NK-92 (cell line): Measurements from ENCODE around the gene PCBP3.
"Not testable (repeated sequence)": the region's sequence is repeated elsewhere in the genome, so short reads cannot be mapped to it uniquely, and the experiment has no call there.

Source experiments
- DNase-seq: peaks from one replicate; lab custom pipeline; 2025; ENCODE audit not compliant: unreplicated experiment; lab: John Stamatoyannopoulos, UW

The PCBP3 gene

DNA sequence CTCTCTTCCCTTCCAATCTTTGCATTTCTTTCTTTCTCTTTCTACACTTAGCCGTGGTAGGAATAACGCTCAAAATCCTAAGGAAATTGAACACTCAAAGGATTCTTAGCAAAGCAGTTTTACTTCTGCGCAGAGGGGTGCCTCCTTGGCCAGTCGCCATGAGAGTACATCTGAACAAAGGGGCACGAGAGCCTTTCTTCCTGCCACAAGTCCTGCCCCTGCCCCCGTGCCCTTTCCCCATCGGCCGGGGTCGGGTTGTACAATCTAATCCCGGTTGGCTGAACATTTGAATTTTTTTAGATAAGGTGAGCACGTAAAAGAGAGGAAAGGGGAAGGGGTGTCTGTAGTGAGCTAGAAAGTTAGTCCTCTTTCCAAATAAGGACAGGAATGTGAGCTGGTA, 309.4 kb downstream of the PCBP3 start:
- no peak for DNase-seq

DNA sequence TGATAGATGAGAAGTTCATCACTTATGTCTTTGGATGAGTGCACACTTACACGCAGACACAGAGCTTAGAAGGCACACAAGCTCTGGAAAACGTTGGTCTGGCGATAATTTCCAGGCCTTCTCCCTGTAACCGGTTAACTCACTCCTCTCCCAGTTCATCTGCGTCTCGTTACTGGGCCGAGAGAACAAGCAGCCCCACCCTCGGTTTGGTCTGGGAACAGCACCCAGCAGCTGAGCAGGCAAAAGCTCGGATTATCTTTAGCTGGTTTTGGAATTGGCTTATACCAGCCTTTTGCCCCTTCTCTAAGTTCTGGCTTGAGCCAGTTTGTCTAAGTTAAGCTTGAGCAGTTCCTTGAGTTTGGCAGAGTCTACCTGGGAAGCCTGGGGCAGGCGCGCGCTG, 310.7 kb downstream of the PCBP3 start:
- DNase-seq = no peak

DNA sequence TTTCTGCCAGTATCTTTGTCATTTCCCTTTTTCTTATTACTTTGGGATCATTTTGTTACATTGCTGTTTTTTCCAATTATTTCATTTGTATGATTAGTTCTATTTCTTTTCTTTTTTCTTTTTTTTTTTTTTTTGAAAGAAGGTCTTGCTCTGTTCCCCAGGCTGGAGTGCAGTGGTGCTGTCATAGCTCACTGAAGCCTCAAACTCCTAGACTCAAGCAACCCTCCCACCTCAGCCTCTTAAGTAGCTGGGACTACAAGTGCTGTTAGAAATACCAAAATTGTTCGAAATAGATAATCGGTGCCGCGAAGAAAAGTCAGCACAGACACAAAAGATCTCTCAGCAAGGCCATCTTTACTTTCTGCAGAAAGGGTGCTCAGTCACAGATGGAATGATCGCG, 311.4 kb downstream of the PCBP3 start:
- DNase-seq = no peak

DNA sequence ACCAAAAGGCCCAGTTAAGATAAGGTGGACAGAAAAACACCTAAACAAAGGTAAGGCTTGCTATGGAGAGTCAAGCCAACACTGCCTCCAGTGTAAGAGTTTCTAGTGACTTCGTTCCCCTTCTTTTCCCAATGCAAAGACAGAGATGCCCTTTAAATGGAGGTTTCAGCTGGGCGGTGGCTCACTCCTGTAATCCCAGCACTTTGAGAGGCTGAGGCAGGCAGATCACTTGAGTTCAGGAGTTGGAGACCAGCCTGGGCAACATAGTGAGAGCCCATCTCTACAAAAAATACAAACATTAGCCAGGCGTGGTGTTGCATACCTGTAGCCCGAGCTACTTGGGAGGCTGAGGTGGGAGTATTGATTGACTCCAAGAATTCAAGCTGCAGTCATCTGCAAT, 314.0 kb downstream of the PCBP3 start:
- DNase-seq = no peak

DNA sequence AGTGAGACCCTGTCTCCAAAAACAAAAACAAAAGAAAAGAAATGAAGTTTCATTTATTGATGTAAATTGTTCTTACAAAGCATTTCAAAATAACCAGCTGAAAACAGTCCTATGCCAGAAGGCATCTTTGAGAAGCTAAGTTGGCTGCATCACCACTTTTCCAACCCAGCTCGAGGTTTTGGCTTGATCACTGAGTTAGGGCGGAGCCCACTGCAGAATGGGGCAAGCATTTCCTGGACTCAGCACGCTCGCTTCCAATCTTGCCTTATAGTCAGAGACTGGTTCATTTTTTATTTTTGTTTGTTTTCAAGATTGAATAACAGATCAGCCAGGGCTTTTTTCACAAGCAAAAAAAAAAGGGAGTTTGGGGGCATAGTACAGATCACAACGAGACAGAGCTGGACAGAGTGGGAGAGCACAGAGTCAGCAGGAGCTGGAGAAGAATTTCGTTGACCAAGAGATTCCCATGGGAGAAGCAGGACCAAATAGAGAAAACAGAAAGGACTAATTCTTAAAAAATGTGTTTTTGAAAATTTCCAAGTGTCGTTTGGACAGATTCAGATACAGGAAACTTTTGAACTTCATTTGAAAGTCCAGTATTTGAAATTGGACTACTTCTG, 314.6 kb downstream of the PCBP3 start:
- DNase-seq = no peak

DNA sequence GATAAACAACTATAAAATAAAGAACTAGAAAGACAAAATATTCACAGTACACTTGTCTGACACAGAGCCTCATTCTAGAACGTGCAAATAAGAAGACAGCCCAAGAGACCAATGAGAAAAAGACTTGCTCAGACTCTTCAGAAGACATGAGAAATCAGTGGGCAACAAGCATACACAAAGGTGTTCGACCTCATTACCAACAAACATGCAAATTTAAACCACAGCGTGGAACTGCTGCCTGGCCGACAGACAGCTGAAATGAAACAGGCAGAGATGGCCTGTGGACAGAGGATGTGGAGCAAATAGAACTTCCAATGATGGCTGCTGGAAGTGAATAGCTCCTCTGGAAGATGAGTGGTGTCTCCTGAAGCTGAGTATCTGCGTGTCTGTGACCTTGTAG, 315.7 kb downstream of the PCBP3 start:
- no peak for DNase-seq

DNA sequence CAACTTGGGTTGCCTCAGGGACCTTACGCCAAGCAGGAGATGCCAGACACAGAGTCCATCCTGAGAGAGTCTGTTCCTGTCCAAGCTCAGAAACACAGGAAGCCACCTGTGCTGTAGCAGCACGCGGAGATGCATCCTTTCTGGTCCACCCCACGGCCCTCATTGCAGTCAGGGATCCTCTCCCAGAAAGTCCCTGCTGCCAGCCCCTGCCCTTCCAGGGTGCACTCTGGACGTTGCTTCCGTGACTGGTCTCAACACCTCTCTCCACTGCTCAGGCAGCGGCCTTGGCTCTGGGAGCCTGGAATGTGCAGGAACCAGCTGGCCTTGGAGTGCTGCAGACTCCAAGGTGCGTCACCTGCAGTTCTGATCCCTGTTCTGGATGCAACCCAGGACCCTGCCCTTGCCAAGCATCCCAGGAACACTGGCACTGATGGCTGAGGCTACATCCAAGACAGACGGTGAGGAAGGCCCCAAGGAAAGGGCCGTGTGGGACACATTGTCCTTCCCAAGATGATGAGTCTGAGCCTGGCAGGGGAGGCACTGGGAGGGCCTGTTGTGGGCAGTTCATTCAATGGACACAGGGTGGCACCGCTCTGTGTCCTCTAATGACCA, 316.4 kb downstream of the PCBP3 start:
- no peak for DNase-seq

DNA sequence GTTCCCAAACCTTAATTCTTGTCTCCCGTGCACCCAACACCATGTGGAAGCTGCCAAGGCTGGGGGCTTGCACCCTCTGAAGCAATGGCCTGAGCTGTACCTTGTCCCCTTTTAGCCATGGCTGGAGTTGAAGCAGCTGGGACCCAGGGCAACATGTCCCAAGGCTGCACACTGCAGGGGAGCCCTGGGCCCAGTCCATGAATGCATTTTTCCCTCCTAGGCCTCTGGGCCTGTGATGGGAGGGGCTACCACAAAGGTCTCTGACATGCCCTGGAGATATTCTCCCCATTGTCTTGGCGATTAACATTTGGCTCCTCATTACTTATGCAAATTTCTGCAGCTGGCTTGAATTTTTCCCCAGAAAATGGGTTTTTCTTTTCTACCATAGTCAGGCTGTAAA, 317.9 kb downstream of the PCBP3 start:
- not testable (repeated sequence) for DNase-seq

DNA sequence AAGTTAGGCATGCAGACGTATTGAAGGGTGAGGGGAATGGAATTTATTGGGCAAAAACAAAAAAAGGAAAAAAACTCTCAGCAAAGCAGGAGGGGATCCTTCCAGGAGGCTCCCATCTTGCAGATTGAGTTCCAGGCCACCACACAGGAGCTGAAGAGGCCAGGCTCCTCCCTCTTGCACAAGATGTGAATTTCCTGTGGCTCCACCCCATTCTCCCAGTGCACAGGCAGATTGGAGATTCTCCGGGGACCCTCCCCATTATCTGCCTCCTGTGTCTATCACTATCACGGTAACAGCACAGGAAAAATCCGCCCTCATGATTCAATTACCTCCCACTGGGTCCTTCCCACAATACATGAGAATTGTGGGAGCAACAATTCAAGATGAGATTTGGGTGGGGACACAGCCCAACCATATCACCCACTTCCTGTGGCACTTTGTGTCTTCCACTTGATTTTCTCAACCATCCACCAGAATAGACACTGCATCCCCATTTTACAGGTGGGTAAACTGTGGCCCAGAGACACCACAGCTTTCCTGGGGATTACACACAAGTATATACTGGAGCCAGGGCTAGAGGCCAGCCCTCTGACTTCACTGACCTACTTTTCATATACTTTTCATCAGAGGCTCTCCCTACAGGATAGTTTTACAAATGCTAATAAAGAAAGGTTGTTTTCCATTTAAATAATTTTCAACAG, 319.2 kb downstream of the PCBP3 start:
- DNase-seq = no peak

DNA sequence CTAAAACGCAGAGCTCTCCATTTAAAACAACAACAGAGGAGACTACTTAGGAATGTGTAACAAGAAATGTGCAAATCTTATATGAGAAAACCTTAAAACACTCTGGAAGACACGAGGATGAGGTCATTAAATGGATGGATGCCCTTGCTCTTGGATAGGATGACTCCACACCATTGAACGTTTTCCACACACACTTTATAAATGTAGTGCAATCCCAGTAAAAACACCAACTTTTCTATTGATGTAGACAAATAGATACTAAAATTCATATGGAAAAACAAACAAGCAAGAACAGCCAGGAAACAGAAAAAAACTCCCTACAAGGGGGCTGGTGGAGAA, 319.7 kb downstream of the PCBP3 start:
- no peak for DNase-seq

DNA sequence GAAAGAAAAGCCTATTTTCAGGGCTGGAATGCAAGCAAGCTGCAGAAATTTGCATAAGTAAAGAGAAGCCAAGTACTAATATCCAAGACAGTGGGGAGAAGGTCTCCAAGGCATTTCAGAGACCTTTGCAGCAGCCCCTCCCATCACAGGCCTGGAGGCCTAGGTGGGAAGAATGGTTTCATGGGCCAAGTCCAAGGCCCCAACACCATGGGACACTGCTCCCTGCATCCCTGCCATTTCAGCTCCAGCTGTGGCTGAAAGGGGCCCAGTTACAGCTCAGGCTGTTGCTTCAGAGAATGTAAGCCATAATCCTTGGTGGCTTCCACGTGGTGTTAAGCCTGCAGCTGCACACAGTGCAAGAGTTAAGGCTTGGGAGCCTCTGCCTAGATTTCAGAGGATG, 321.1 kb downstream of the PCBP3 start:
- no peak for DNase-seq

DNA sequence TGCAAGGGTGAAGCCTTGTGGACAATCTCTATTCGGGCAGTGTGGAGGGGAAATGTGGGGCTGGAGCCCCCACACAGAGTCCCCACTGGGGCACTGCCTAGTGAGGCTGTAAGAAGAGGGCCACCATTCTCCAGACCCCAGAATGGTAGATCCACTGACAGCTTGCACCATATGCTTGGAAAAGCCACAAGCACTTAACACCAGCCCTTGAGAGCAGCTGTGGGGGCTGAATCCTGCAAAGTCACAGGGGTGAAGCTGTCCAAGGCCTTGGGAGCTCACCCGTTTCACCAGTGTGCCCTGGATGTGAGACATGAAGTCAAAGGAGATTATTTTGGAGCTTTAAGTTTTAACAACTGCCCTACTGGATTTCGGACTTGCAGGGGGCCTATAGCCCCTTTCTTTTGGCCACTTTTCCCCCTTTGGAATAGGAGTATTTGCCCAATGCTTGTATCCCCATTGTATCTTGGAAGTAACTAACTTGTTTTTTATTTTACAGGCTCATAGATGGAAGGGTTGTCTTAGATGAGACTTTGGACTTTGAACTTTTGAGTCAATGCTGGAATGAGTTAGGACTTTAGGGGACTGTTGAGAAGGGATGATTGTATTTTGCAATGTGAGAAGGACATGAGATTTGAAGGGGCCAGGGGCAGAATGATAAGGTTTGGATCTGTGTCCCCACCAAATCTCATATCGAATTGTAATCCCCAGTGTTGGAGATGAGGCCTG, 321.7 kb downstream of the PCBP3 start:
- DNase-seq = no peak

DNA sequence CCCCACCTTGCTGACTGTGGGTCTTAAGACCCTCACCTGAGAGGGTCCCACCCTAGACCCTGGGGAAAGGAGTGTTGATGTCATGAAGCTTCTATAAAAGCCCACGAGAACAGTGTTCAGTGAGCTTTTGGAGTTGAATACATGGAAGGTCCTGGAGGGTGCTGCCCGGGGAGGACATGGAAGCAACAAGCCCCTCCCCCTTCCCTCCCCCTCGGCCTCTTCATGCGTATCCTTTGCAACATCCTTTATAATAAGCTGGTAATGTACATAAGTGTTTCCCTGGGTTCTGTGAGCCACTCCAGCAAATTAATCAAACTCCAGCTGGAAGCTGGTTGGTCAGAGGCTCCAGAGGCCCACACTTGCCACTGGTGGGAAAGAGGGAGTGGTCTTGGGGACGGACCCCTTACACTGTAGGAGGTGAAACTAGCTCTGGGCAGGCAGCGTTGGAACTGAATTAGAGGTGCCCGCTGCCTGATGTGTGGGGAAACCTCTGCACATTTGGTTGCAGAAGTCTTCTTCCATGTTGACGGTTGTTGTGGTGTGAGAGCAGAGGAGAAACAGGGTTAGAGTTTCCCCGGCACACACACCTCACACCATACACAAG, 323.4 kb downstream of the PCBP3 start:
- DNase-seq = no peak

DNA sequence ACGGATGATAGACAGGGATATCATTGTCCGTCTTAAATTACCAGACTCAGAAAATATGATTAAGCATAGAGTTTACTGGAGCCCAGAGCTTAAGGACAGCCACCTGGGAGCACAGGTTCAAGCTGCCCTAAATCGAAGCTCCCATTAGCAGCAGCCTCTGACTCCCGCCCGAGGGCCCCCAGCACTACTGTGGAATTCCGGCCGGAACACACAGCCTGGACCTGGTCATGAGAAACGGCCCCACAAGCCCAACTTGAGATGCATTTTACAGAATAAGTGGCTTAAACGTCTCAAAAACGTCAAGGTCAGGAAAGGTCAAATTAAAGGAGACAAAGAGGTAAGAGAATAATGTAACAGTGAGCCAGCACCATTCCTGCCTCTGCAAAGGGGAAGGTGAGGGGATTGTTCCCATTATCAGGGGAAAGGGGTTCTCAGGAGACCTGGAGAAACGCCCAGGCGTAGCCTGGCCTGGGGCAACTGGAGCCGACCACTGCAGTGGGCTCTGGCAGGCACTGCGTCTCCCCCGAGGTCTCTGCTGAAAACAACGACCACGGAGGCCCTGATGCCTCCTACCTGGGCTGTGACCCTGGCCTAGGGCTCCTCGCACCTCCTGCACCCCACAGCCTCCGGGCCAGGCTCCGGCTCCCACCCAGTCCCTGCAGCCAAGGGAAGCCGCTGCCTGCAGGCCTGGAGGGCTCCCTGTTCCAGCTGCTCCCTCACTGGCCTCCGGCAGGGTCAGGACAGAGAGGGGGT, 326.6 kb downstream of the PCBP3 start:
- DNase-seq = no peak

DNA sequence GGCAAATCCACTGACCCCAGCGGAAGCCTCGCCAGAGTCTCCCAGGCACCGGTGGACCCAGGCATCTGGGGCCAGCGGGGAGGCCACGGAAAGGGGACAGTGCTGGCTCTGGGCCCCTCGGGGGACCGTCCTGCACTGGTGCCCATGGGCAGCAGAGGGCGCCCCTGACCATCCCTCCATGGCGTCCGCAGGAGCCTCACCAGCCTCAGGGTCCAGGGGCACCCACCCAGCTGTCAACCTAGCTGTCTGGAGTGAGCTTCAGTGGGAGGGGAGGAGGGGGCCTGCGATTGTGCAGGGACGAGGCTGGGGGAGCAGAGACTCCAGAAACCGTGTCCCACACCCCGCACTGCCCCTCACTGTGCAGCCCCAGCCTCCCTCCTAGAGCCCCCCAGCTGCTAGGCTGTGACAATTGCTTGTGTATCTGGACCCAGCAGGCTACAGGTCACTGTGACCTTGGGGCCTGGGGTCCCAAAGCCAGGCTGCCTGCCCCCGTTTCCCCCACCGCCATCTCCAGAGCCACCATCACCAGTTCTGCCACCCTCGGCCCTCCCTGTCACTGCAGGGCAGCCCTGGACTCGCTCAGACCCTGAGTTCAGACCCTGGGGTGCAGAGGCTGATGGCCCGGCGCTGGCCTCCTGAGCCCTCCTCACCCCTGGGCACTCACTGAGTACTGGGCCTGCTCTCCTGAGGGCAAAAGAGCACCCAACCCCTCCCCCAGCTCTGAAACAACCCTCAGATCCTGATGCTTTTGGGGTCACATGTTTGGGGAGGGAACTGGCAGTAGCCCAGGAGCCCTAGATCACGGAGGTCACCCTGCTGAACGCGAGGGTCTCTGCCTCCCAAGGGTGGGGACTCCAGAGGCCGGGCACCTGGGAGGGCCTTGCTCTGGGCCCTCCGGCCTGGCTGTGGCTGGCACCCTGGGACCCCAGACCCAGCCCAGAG, 327.4 kb downstream of the PCBP3 start:
- DNase-seq = no peak

DNA sequence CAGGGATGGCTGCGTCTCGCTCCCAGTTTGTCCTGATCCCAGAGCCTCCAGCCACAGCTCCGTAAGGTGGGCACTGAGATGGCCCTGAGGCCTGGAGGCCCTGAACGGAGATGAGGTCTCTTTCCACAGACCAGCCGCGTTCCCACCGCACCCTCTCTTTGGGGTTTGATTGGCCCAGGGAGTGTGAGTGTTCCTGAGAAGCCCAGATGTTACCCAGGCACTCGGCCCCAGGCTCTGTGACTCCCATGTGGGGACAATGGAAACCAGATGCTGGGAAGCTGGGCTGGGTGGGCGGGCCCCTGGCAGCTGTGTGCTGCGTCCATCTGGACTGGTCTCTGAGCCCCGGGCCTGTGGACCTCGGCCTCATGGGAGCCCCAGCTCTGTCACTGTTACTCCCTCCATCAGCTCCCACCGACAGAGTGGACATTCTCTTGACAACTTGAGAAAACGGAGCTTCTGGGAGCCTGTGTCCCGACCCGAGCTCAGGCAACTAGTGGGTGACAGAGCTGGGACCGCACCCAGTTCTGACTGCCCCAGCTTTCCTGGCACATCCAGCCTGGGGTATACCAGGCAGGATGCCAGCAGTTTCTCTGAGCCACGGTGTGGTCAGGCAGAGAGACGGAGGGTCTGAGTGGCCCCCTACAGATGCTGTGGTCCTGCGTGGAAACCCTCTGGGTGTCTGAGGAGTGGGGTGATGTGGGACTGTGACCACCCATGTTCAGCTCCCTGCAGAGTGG, 328.3 kb downstream of the PCBP3 start:
- no peak for DNase-seq

DNA sequence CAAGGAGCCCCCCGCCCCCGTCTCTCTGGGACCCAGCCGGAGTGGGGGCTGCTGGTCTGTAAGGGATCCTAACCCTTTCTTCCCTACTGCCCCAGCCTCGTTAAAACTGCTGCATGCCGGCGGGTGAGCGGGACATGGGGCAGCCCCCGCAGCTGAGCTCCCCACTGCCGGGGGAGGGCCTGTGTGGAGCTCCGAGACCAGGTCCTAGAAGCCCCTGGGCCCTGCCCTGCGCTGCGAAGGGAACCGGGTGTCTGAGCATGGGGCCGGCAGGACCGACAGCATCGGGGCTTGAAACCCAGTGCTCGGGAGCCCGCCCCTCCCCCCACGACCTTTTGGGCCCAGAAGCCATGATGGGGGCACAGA, 328.8 kb downstream of the PCBP3 start:
- DNase-seq = no peak

DNA sequence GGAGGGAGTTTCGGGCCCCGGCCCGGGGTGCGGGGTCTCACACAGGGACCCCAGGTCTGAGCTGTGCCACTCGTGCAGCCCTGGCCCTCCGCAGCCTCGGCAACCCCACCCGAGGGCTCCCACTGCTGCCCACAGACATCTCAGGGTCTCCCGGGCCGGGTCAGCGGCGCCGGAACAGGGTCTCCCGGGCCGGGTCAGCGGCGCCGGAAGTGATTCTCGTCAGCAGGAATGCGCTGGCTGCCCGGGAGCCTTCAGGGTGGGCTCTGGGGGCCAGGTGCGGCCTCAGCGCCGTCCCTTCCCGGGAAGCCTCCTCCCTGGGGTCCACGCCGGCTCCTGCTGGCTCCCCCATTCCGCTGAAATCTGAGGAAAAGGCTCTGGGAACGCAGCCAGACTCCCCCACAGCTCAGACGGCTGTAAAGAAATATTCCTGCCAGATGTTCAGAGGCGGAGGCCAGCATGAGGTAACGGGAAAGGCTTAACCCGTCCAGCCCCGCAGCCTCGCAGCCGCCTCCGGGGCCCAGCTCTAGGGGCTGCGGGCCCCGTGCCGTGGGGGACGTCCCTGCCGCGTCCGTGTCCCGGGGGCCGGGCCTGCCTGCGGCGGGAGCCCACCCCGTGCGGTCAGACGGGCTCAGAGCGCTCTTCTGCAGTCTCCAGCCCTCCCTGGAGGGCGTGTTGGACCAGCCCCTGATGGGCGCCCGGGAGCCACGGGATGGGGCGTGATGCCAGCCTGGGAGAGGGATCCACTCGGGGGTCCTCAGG, 329.4 kb downstream of the PCBP3 start:
- DNase-seq = no peak
